Karpas-422 (cell line): ENCODE results near the gene KIF18A. TPM values are rescaled to one million over a fixed set of nuclear protein-coding genes. Genes with fewer than 3 reads are reported as not detected.

Experiments
- DNase-seq: peaks from one replicate; pipeline ENCODE4 v3.0.0-alpha.2; 2015
- H2AFZ ChIP-seq: fragments of 200-600 bp; sonication (generic); 2 replicates; pipeline ENCODE4 v1.6.1; 2014; ENCODE audit warnings: antibody characterized with exemption, low read length, mixed read lengths
- H3K27ac ChIP-seq: fragments of 200-600 bp; sonication (generic); 2 replicates; pipeline ENCODE4 v1.5.1; 2014; ENCODE audit warnings: mild to moderate bottlenecking, low read length, moderate library complexity
- H3K27me3 ChIP-seq: fragments of 200-600 bp; sonication (generic); 2 replicates; pipeline ENCODE4 v1.6.1; 2014; ENCODE audit warnings: low read length, mixed read lengths
- H3K36me3 ChIP-seq: fragments of 200-600 bp; sonication (generic); 2 replicates; pipeline ENCODE4 v1.6.1; 2014; ENCODE audit warnings: low read length, mixed read lengths; ENCODE audit not compliant: insufficient read depth
- H3K4me1 ChIP-seq: fragments of 200-600 bp; sonication (generic); 2 replicates; pipeline ENCODE4 v1.6.1; 2014; ENCODE audit warnings: mild to moderate bottlenecking, low read length, mixed read lengths
- H3K4me2 ChIP-seq: fragments of 200-600 bp; sonication (generic); 2 replicates; pipeline ENCODE4 v1.6.1; 2014; ENCODE audit warnings: low read length, low read depth, mild to moderate bottlenecking; ENCODE audit not compliant: poor library complexity, severe bottlenecking
- H3K4me3 ChIP-seq: fragments of 200-600 bp; sonication (generic); 2 replicates; pipeline ENCODE4 v1.5.1; 2014; ENCODE audit warnings: mild to moderate bottlenecking, antibody characterized with exemption, low read length, mixed read lengths
- H3K79me2 ChIP-seq: fragments of 200-600 bp; sonication (generic); 2 replicates; pipeline ENCODE4 v1.6.1; 2014; ENCODE audit warnings: mild to moderate bottlenecking, low read length, mixed read lengths
- H3K9ac ChIP-seq: fragments of 200-600 bp; sonication (generic); 2 replicates; pipeline ENCODE4 v1.6.0; 2014; ENCODE audit warnings: low read length
- H3K9me2 ChIP-seq: fragments of 200-600 bp; sonication (generic), shearing (Covaris generic); replicated peaks from 2 replicates; pipeline ENCODE4 v1.6.0; 2014; ENCODE audit warnings: mild to moderate bottlenecking, low read length, moderate library complexity; ENCODE audit not compliant: insufficient read depth
- H3K9me3 ChIP-seq: fragments of 300-700, 200-600 bp; sonication (generic); 2 replicates; pipeline ENCODE4 v1.6.1; 2014; ENCODE audit warnings: low read length, mixed read lengths
- H4K20me1 ChIP-seq: fragments of 200-600 bp; sonication (generic); 2 replicates; pipeline ENCODE4 v1.6.1; 2014; ENCODE audit warnings: mild to moderate bottlenecking, antibody characterized with exemption, low read length, low read depth; ENCODE audit not compliant: insufficient read depth
- small RNA-seq: library from RNA; depleted of rRNA; stranded (forward); fragments of <200 nt; gene quantifications from one replicate; pipeline ENCODE3, GENCODE V24; 2014
- total RNA-seq: library from RNA; depleted of rRNA; stranded (reverse); fragments of >200 nt; shearing (Covaris generic); gene quantifications from 2 replicates; pipeline ENCODE4 v1.2.3, GENCODE V29; 2014; ENCODE audit warnings: low replicate concordance; rRNA removed

KIF18A gene
- total RNA-seq, 1 experiment from 2014 or later: 30.7 TPM

- no peak overlapping the region for H3K9ac ChIP-seq
- H3K9me2 ChIP-seq: no peaks in the 10 kb centered on the region
- no peaks in the 10 kb centered on the region for H3K36me3 ChIP-seq
- H3K79me2 ChIP-seq: no peaks in the 10 kb centered on the region
- H2AFZ ChIP-seq: no peak overlapping the region
- H3K4me1 ChIP-seq: no peaks in the 10 kb centered on the region
- no peaks in the 10 kb centered on the region for H4K20me1 ChIP-seq
- no peak overlapping the region for H3K4me3 ChIP-seq
- no peak for DNase-seq
- no peak overlapping the region for H3K4me2 ChIP-seq
- no peak overlapping the region for H3K27ac ChIP-seq
- H3K9me3 ChIP-seq: no peaks in the 10 kb centered on the region
- H3K27me3 ChIP-seq: no peaks in the 10 kb centered on the region
These were observed 130.4 kb downstream of the KIF18A start for GRCh38 chr11:27977527-27977926.

DNA sequence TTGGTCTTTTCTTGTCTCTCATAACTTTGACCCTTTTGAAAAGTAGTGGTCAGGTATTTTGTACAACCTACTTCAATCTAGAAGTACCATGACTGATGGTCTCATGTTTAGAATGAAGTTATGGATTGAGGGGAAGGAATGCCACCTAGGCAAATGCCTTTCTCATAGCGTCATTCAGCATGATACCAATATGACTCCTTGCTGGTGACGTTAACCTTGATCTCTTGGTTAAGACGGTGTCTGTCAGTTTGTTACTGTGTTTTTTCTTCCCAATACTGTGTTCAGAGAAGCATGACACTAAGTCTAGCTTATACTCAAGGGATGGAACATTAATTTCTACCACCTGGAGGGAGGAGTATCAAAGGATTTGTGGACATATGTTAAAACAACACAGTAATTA lies 130.9 kb downstream of the KIF18A start:
- Histone ChIP-seq H3K4me2 (no peak overlapping the region), H4K20me1 (no peaks in the 10 kb centered on the region), H2AFZ (no peak overlapping the region)

GRCh38 chr11:27976262-27976661 lies 131.7 kb downstream of the KIF18A start:
- Histone ChIP-seq H2AFZ (no peak overlapping the region), H3K27me3 (no peaks in the 10 kb centered on the region), H3K27ac (no peak overlapping the region), H3K4me3 (no peak overlapping the region), H3K4me2 (no peak overlapping the region), H3K36me3 (no peaks in the 10 kb centered on the region), H3K9ac (no peak overlapping the region), H3K9me2 (no peaks in the 10 kb centered on the region), H3K9me3 (no peaks in the 10 kb centered on the region), H3K4me1 (no peaks in the 10 kb centered on the region), H3K79me2 (no peaks in the 10 kb centered on the region), H4K20me1 (no peaks in the 10 kb centered on the region)
- no peak for DNase-seq

More for the DNA sequence above, 130.9 kb downstream of the KIF18A start:
- Histone ChIP-seq H3K27ac (no peak overlapping the region), H3K4me1 (no peaks in the 10 kb centered on the region), H3K4me3 (no peak overlapping the region), H3K9ac (no peak overlapping the region), H3K36me3 (no peaks in the 10 kb centered on the region), H3K27me3 (no peaks in the 10 kb centered on the region), H3K9me3 (no peaks in the 10 kb centered on the region), H3K9me2 (no peaks in the 10 kb centered on the region), H3K79me2 (no peaks in the 10 kb centered on the region)
- no peak for DNase-seq

GRCh38 chr11:27973851-27974536 lies 134.0 kb downstream of the KIF18A start:
- no peak overlapping the region for H3K27ac ChIP-seq
- no peaks in the 10 kb centered on the region for H3K27me3 ChIP-seq
- no peaks in the 10 kb centered on the region for H3K36me3 ChIP-seq
- H4K20me1 ChIP-seq: no peaks in the 10 kb centered on the region
- no peaks in the 10 kb centered on the region for H3K9me3 ChIP-seq
- H3K4me2 ChIP-seq: no peak overlapping the region
- DNase-seq: no peak
- H2AFZ ChIP-seq: no peak overlapping the region
- H3K9me2 ChIP-seq: no peaks in the 10 kb centered on the region
- H3K9ac ChIP-seq: no peak overlapping the region
- no peaks in the 10 kb centered on the region for H3K79me2 ChIP-seq
- H3K4me3 ChIP-seq: no peak overlapping the region
- no peaks in the 10 kb centered on the region for H3K4me1 ChIP-seq

- Histone ChIP-seq H3K4me2 (no peak overlapping the region), H3K4me3 (no peak overlapping the region), H3K79me2 (no peaks in the 10 kb centered on the region), H3K9me2 (no peaks in the 10 kb centered on the region), H3K36me3 (no peaks in the 10 kb centered on the region), H4K20me1 (no peaks in the 10 kb centered on the region), H2AFZ (no peak overlapping the region), H3K9ac (no peak overlapping the region), H3K27ac (no peak overlapping the region), H3K9me3 (no peaks in the 10 kb centered on the region), H3K27me3 (no peaks in the 10 kb centered on the region), H3K4me1 (no peaks in the 10 kb centered on the region)
- no peak for DNase-seq
These were observed 135.3 kb downstream of the KIF18A start for GRCh38 chr11:27972522-27973170.

GRCh38 chr11:27971171-27971570 lies 136.8 kb downstream of the KIF18A start:
- H4K20me1 ChIP-seq: no peaks in the 10 kb centered on the region
- no peak overlapping the region for H3K27ac ChIP-seq
- H3K36me3 ChIP-seq: no peaks in the 10 kb centered on the region
- H3K9me2 ChIP-seq: no peaks in the 10 kb centered on the region
- H3K4me3 ChIP-seq: no peak overlapping the region
- no peaks in the 10 kb centered on the region for H3K27me3 ChIP-seq
- no peak overlapping the region for H3K9ac ChIP-seq
- no peaks in the 10 kb centered on the region for H3K79me2 ChIP-seq
- no peak overlapping the region for H3K4me2 ChIP-seq
- no peaks in the 10 kb centered on the region for H3K4me1 ChIP-seq
- no peaks in the 10 kb centered on the region for H3K9me3 ChIP-seq
- DNase-seq: no peak
- no peak overlapping the region for H2AFZ ChIP-seq

Small RNAs within 50 kb of the gene (small RNA-seq; reads per million reads assigned to genes)
- not detected for gene AC023206.1
- not detected for gene MIR610

Other genes starting within 250 kb of the KIF18A start
- 14.7 and 59.9 TPM in 2 replicates for gene METTL15, start 232 bp upstream of the KIF18A start, total RNA-seq